Measurements from ENCODE around the gene SNAPC2.
A peak's percentile ranks its signal among the peaks of the same experiment; 100 is the strongest.

Gene SNAPC2

DNA sequence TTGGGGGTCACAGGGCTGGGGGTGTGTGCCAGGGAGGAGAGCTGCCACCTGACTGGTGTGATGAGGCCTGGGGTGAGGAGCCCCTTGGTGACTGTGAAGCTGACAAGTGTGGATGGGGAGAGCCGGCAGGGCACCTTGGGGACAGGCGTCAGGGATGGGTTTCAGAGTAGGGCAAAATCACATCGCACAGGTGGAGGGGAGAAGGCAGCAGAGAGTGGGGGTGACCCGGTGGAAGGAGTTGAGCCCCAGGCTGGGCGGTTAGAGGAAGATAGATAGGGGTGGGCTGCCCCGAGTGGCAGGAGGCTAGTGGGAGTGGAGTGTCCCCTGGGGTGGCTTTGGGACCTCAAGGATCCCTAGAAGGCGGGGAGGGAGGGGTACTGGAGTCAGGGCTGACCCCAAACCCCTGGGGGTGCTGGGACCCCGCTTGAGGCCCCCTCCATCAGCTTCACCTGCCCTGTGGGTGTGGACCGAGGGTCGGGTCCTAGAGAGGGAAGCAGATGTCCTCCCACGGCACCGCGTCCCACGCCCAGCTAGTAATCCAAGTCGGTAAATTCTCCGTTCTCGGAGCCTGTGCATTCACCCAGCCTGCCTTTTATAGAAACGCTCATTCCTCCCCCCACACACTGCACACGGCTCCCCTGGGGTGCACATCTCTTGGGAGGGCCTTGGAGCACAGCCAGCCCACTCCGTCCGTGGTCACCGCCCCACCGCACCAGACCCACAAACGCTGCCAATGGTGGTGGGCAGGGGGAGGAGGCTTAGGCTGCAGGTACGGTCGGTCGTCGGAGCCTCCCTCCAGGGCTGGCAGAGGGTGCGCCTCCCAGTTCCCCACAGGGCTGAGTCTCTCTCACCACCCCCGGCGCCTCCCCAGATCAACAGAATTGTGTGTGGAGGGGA is 3.4 kb downstream of the SNAPC2 start:
- no peak for DNase-seq

DNA sequence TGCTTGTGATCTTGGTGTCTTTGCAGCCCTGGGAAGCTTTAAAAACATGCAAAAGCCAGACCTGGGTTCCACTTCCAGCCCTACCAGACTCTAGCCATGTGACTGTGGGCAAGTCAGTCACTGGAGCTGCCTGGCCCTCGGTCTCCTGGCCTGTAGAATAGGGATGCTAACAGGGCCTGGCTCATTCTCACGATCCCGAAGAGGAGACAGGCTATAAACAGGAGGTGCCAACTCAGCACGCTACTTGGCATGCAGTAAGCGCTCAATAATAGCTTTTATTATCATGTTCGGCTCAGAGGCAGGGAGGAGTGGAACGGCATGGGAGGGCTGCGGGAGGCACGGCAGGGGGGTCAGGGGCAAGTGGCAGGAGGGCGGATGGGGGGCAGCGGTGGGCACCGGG is 4.1 kb downstream of the SNAPC2 start:
- DNase-seq, result no peak

DNA sequence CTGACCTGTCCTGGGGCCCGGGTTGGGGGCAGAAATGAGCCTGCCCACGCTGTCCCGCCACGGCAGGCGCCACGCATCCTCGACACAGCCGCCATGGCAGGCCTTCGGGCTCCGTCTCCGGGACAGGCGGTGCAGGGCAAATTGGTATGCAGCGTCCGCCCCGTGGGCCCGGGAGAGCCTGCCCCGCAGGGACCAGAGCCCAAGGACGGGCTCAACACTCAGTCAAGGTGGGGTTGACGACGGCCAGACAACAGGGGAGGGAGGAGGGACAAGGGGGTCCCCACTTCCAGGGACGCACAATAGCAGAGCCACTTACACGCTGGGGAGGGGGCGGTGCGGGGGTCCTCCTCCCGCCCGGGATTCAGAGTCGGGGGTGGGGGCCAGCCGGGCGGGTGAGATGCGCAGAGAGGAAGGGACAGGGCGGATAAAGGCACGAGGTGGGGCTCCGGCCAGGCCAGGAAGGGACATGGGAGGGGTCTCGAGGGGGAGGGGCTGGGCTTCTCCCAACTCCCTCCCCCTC is 4.6 kb downstream of the SNAPC2 start:
- DNase-seq, result no peak

DNA sequence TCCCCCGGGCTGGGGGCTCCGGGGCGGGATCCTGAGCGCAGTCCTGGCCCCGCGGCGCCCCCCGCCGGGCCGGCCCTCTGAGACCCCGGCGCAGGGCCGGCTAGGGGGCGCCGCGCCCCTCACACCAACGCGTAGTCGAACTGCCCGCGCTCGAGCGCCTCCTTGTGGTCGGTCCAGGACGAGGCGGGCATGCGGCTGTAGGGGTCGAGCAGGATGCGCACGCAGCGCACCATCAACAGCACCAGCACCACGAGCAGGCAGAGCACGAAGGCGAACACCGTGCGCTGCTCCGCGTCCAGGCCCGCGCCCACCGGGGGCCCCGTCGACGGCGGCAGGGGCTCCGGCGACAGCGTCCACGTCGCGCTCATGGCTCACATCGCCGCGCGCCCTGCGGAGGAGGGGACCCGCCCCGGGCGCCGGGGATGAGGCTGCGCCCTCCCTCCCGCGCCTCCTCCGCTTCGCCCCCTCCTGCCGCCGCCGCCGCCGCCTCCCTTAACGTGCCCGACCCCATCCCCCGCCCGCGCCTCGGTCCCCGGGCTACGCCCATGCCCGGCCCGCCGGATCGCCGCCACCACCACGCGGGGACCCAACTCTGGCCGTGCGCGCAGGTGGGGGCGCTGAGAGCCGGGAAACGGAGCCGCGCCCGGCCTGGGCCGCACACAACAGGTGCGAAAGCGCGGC is 5.2 kb downstream of the SNAPC2 start:
- peak; percentile 82 for DNase-seq

DNA sequence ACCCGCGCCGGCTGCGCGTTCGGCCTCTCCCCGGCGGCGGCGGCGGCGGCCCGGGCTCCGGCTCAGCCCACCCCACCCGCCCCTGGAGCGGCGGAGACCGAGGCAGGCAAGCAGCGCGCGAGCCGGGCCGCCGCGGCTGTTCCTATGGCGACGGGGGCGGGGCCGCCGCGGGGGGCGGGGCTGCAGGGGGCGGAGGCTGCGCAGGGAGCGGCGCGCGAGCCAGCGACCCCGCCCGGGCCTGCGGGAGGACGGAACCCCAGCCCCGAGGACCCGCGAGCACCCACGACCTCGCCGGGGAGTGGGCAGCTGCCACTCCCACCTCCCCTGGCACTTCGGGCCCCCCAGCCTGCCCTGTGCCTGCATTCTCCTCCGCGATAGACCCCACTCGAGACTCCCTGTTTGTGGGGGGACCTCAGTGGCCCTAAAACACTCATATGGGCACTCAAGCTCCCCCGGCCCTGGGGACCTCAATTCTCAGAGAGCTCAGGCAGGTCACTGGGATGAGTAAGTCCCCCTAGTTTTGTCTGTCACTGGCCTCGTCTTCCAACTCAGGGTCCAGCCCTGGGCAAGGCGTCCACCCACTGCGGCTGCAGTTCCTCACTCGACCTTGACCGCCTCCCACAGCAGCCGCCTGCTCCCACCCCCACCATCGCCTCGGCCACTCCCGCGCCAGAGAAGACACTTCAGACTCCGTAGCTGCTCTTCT is 6.0 kb downstream of the SNAPC2 start, which contains the start of gene CTXN1:
Gene CTXN1, minus strand, starts transcription at position 115 of the 706 bp plus-strand sequence. CDS start 597 bp downstream, outside the sequence.
- DNase-seq, result peak; percentile 79

DNA sequence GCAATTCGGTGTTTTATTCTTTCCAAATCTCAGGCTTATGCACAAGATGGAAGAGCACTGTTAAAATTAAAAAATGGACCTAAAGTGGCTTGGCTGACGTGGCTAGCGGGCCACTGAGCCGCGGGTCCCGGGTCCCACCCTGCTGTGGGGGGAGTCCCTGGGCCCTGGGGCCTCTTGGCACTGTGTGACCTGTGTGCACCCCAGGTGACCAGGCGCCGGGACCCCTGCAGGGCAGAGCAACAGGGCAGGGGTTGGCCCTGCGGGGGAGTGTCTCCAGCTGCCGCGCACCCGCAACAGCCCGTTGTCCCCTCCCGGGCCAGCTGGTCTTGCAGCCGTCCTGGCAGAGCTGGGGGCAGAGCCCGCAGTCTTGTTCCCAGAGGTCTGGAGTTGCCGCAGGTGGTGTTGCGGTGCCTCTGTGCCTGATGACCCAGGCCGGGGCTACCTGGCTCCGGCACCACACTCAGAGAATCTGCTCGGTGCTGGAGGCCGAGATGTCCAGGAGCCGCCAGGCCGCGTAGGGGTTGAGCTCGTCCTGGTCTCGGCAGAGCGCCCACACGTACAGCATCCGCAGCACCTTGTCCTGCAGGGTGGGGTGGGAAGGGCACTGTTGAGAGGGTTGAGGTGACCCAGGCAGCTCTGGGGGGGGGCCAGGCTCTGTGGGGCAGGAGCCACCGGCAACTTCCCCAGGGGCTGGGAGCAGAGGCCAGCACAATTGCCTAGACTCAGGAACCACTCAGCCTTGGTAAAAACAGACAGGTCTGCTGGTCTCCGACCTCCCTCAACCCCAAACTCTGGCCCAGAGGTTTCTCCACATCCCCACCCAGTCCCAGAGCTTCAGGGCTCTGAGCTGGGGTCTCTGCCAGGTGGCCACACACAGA is 6.8 kb downstream of the SNAPC2 start:
- peak; percentile 59 for DNase-seq

DNA sequence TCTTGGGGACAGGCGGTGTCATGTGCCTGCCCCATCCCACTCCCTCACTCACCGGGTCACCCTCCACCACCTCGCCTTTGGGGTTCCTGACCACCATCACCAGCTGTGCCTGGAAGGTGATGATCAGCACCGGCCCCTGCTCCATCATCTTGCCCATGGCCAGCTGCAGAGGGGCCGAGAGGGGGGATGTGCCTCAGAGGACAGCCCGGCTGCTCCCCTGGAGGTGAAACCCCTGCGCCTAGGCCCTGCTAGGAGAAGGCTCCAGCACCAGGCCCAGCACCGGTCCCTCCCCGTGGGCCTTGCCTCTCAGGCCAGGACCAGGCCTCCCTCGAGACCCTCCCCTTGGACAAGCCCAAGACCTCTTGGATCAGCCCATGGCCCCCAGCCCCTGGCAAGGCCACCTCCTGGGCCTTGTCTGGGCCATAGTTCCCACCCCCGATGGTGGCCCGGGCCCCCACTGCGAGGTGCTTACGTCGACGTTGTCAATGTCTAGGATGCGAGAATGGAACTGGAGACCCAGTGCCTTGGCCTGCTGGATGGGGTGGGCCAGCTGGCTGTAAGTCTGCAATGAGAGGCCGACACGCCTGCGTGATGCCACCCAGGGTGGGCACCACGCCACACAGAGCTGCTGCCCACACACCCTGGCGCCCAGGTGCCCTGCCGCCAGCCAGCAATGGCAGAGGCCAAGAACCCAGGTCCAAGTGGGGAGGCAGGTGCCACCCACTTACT is 7.6 kb downstream of the SNAPC2 start:
- DNase-seq, result no peak

DNA sequence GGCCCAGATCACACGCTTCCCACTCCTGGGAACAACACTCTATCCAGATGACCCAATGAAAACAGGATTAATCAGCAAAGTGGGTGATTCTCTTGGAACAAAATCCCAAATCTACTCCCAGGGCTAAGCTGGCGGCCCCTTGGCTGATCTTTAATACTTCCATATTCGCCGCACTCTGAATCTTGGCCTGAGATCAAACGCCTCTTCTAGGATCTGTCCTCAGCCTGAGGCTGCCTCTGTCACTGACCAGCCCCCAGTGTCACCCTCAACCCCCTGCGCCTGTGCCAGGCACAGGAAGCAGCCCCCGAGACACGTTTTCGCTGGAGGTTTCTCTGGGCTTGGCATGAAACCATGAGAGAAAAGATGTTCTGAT is 8.2 kb downstream of the SNAPC2 start:
- DNase-seq, result no peak

DNA sequence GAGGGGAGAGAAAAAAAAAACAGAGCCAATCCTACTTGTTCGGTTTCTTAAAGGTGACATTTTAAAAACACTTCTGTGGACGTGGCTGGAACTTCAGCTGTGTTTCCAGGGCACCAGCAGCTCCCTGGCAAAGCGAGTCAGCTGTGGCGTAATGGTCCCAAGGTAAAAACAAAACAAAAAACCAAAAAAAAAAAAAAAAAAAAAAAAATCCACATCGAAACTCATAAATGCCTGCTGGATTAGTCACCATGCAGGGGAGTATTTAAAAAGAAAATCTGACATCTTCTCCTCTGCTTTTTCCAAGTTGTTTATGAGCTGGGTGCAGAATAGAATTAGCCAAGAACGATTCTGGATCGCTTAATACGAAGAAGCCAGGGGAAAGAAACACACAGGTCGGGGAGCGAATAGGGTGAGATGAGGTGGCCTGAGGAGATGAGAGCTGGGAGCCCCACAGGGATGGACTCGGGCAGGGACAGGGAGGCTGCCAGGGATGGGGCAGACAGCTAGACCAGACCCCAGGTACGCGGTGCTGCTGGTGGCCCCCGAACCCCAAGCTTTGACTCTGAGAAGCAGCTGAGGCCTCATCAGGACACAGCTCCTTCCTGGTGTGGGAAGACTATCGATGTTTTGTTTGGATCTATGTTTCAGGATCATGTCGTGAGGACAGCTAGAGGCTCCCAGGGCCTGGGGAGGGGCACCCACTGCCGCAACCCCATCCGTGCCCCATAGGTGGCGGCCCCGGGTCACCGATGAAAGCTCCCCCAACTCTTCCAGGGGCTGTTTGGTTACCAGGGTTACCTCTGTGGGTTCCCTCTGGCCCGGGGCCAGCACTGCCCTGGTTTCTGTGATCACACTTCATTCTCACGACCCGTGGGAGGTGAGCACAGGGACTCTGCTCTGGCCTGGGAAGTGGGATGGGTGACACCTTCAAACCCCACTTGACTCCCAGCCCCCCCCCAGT is 8.9 kb downstream of the SNAPC2 start:
- peak; percentile 74 for DNase-seq

DNA sequence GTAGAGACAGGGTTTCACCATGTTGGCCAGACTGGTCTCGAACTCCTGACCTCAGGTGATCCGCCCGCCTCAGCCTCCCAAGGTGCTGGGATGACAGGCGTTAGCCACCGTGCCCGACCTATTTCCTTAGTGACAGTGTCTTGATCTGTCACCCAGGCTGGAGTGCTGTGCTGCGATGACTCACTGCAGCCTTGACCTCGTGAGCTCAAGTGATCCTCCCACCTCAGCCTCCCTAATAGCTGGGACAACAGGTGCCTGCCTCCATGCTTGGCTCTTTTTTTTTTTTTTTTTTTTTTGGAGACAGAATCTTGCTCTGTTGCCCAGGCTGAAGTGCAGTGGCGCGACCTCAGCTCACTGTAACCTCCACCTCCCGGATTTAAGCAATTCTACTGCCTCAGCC is 9.9 kb downstream of the SNAPC2 start:
- peak; percentile 50 for DNase-seq

DNA sequence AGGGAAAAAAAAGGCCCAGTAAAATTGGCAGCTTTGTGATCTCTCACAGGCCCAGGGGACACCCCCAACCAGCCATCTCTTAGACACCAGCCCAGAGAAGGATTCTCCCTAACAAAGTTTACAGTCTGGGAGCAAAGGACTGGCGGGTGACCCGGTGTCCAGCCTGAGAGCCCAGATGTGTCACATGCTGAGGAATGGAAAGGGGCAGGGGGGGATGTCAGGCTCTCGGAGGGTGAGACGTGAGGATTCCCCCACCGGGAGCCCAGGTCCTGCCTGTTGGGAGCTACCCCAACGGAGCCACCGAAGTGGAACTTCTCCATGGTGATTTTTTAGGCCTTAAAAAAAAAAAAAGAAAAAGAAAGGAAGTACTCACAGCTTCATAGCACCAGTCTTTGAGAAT is 10.6 kb downstream of the SNAPC2 start:
- DNase-seq, result no peak

DNA sequence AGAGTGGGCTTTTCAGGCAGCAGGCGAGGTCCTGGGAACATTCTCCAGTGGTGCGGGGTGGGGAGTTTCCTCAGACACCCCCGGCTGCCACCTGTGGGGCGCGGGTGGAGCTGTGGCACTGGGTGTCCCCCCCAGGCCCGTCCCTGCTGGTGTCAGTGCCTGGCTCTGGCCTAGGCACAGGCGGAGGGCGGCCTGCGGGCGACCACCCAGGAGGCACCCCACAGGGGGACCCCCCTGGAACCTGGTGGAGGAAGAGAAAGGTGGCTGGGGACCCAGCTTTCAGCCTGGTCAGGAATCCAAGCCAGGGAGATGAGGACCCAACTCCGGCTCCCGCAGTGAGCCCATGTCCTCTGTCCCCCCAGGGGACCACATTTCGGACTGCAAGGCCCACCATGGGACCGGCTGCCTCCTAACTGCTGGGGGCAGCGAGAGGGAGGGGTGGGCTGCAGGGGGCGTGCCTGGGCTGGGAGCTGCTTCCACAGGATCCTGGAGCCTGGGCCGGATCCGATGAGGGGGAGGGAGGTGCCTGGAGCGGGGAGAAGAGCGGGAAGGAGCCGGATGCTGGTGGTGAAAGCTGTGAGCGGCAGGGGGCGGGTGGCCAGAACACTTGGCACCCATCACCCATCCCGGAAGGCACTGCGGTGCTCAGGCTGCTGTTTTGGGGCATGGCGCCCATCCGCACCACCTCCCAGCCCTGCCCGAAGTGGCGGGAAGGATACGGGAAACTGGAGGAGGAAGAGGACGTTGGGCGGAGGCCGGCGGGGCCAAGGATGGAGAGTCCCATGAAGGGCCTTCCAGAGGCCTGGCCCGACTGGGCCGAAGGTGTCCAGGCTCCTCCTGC is 11.3 kb downstream of the SNAPC2 start:
- no peak for DNase-seq

DNA sequence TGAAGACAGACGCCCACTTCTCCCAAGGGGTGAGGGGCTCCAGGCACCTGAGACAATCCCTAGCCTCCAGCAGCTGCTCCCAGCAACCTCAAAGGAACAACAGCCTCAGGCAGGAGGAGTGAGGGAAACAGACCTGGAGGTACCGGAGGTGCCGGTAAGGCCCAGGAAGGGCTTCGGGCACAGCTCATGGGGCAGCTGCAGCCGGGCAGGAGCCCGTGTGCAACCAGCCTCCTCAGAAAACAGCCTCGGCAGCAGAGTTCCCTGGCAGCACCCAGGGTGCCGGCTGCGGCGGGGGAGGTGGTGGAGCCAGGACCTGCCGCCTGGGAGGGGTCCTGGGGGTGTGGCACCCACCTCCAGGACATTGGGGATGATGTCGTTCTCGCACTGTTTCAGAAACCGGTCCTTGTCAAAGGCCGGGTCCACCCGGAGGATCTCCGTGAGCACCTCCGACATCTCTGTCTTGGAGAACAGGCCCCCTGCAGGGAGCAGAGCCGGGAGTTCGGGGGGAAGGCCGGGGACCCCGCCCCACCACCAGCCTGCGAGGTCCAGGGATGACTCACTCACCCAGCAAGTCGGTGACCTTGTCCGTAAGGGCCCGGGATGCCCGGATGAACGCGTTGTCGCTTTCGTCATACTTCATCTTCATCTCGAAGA is 12.3 kb downstream of the SNAPC2 start:
- no peak for DNase-seq

DNA sequence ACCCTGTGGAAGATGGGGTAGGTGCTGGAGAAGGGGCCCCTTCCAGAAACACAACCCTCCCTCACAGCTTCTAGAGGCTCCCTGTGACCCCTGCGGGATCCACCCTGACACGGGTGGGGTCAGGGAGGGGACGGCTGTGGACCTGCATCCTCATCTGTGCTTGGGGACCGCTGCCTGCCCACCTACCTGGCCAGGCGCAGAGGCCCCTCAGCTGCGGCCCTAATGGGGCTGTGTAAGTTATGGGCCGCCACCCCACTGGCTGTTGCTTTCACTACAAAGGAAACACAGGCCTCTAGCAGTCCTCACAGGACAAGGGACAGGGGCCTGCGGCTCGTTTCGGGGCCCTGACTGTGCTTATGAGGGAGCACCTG is 12.8 kb downstream of the SNAPC2 start:
- no peak for DNase-seq

DNA sequence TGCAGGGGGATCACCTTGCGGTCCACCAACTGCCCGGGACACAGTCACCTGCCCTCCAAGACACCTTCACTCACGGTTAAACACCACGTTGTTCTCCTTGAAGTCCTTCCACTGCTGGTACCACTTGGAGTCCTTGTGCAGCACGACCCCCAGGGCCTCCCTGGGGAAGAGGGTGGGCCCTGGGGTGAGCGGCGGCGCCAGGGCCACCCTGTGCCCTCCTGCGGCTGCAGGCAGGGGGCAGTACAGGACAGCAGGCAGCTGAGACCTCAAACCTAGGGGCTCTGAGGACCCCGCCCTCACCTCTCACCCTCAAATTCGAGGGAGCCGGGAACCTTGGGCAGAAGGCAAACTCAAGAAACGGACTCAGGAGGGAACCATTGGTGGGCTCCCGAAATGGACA is 13.3 kb downstream of the SNAPC2 start:
- no peak for DNase-seq

DNA sequence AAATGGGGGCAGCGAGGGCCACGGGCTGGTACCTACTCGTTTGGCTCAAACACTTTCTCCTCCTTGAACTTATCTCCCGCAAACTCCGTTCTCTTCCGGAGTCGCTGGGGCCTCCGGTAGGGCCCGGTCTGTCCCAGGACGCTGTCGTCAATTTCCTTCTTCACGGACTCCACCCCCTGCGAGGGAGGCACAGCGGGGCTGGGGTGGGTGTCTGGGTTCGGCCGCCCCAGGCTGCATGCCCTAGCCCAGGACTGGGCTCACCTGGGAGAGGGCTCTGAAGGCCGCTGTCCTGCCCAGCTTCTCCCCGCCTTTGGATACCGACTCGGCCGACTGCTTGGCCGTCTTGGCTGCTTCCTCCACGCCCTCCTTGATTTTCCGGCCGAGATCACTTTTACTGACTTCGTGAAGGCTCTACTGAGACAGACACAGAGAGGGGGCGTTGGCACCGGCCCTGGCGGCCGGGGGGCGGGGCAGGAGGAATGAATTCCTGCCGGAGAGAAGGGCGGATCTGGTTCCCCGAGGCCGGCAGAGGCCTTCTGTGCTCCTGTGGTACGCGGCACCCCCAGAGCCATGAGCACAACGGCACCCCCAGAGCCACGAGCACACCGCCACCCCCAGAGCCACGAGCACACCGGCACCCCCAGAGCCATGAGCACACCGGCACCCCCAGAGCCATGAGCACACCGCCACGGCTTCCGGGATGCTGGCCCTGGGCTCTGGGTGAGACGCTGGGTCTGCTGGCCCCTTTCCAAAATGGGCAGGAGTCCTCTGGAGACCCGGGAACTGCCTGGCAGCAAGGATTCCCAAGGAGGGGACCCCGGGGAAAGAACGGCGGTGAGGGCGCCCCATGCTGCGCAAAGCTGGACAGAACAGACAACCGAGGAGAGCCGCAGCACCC is 13.9 kb downstream of the SNAPC2 start:
- DNase-seq, result no peak

DNA sequence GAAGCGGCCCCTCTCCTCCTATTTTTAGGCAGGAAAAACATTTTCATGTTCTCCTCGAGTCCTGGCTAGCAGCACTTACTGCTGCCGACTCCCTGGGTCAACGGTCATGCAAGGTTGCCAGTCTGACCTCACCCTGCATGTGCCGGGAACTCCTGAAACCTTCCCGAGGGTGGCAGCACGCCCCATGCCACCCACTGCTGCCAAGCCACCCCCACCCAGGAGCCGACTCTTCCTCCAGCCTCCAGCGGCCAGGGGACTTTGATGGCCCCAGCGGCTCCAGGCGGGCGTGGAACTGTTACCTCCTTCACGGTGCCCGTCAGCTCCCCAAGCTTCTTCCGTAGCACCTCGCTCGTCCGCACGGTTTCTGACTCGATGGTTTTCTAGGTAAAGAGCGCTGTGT is 14.6 kb downstream of the SNAPC2 start:
- no peak for DNase-seq

DNA sequence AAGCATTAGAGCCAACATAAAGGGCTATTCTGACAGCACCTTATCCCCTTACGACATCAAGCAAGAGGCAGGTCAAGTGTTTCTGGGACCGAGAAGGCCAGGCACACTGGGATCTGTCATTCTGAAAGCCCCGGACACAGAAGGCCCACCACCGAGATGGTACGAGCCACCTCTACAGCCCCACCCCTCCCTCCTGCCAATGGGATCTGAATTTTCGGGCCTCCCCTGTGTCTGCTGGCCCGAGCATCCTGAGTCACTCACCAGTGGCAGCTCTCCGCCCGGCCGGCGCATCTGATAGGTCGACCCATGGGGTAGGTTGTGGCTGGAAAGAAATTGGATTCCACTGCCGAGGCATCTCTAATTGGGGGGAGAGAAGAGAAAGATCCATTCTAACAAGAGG is 20.7 kb downstream of the SNAPC2 start:
- DNase-seq, result no peak

Data from DMS53 (cell line).